NCI-H2227 (cell line): ENCODE results near the gene UTRN.

Experiments
- DNase-seq: peaks from one replicate; lab custom pipeline; 2025; ENCODE audit not compliant: unreplicated experiment; lab: John Stamatoyannopoulos, UW

Gene UTRN

DNA sequence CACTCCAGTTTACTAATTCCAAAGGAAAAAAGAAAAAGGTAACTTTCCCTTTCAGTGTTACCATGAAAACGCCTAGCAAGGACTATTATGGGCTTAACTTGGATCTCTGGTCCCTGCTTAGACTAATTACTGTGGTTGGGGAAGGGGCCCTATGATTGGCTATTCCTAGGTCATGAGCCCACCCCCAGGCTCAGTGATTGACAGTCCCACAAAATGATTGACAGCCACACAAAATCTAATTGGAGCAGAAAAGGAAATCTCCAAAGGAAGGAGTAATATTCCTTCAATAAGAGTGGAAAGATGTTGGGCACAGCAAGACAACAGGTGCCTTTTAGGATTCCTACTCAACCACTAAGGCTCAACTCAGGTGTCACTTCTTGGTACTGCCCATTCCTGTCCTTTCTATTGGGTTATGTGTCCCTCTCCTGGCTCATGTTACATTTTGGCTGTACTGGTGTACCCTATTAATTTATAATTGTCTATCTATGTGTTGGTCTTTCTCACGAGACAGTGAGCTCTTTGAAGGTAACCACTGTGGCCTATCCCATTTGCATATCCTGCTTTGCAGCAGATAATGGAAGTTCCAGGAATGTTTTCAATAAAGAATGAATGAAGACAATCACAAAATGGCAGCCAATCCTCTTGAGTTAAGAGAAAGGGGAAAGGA, 5.5 kb upstream of the UTRN start:
- no peak for DNase-seq

DNA sequence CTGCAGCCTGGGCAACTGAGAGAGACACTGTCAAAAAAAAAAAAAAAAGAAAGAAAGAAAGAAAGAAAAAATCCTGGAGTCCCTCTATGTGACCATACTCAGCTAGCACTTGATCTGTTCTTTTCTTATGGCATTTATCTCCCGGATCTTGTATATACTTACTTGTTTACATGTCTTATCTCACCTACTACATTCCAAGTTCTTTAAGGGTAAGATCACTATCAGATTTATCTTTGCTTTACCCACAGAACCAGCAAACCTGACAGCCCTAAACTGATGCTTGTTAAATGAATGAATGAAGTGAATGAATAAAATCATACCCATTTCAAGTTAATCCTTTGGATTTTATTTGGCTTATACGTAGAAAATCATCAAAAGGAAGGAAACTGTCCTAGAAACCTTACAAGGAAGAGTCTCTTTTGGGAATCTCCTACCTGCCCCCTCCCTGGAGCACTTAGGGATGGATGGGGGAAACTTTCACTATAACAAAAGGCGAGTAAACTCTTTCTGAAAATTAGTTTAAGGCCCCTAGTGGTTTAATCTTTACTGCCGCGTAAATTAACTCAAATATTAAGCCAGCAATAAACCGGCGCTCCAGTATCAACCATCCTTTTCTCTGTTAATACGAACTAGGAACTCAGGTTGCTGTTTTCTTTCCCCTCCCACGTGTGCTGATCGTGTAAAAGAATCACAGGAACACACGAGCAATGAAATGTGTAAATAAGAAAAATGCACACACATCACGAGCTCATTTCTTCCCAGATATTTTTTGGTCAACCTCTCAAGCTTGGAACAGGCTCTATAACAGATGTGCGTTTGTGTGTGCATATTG, 1.3 kb upstream of the UTRN start:
- DNase-seq: no peak

DNA sequence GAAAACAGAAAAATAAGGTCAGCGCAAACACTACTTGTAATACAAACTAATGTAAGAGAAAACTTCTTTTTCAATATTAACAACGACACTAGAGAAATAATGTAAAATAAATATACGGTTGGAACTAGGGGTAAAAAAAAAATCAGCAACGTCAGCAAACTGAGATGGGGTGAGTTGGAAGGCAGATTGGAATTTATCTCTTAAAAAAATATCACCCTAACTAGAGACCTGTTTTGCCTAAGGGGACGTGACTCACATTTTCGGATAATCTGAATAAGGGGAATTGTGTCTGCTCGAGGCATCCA, 705 bp upstream of the UTRN start:
- DNase-seq: no peak

DNA sequence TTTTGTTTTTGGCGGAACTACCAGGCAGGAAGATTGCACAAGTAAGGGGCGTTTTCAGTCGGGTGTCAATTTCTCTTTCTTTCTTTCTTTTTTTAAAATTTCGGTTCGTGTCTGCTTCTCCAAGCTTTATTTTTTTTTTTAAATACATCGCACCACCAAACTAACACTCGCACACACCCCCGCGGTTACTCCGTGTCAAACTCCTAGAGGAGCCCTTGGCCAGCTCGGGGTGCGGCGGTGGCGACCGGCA, 338 bp downstream of the UTRN start:
- no peak for DNase-seq

DNA sequence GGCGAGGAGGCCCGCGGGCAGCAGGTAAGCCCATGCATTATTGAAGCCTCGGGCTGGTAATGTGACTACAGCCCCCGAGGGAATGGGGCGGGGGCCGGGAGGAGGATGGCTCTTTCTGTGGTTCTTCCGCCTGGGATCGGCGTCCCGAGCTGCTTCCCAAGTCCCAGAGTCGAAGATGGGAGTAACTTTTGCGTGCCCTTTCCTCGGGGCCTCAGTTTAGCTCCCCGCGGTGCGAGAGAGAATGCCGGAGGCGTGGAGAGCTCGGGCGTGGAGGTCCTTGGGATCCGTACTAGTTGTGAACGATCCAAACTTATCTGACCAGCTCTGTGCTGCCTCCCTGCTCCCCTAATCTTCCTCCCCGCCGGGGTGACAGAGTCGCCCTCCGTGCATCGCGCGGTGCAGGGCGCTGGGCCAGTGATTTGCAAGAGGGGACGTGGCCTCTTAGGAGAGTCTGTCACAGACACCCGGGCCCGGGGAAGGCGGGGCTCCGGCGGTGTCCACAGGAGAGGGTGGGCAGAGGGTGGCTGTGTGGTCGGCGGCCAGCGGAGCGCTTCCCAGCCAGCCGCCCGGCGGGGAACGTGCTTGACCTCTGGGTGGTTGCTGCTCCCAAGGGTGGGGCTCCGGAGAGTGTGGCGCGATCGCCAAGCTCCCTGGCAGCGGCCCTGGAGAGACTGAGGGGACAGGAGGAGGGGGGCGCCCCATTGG, 815 bp downstream of the UTRN start:
- DNase-seq: no peak

DNA sequence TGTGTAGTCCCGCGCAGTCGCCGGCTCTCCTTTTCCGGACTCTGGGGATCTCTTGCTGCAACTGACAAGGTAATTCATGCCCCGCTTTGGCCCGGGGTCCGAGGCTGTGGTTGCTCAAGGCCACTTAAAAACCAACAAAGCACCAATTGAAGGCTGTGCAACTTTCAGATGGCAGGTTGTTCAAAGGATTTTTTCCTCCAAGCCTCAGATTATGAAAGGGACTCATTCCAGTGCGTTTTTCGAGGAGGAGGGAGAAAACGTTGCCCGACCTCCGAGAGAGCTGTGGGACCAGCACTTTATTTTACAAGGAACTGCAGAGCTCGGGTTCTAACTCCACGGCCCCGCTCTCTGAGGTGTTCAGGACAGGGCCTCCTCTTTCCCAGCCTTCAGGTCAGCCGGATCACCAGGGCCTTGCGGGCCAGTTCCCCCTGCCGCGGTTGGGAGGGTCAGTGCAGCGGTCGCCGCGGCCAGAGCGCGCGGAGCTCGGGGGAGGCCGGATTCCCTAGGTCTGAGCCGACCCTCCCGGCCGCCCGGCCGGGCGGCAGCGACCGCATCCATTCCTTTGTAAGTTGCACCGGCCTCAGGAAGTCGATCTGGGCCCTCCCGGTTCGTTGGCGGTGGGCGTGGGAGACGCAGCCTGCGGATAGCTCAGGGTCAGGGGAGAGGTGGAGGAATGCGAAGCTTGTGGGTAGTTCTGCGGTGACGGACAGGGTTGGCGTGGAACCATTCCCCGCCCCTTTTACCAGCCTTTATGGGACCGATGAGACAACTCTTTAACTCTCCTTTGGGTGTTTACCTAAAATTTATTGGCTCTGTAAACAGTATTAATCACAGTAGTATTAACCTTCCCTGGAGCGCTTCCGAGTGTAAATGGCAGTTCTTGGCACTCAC, 1.6 kb downstream of the UTRN start:
- DNase-seq: peak; percentile 1

DNA sequence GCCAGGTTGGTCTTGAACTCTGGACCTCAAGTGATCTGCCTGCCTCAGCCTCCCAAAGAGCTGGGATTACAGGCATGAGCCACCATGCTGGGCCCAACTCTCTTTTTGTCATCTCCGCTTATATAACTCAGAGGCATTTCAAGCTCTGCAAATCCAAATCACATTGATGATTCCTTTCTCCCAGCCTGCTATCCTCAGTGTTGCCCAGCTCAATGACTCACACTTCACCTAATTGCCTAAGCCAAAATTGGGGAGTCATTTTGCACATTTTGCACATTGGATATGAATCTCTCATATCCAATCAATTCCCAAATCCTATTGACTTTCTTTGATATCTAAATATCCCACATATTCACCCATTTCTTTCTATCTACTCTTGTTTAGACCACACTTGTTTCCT, 3.9 kb downstream of the UTRN start:
- DNase-seq: no peak

DNA sequence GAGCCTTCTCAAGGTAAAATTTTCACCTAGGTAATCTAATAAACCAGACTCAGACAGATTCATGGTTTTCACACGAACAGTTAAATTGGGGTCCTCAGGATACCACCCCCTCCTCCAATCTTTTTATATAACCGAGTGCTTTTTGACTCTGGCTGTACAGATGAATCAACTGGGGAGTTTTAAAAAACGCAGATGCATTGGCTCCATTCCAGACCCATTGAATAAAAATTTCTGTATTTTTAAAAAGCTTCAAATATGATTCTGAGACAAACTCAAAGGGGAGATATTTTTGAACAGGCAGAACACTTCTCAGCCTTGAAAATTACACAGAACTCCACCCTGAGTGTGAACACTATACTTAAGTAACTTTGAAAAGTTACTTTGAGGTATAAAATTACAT, 7.2 kb downstream of the UTRN start:
- DNase-seq: no peak

DNA sequence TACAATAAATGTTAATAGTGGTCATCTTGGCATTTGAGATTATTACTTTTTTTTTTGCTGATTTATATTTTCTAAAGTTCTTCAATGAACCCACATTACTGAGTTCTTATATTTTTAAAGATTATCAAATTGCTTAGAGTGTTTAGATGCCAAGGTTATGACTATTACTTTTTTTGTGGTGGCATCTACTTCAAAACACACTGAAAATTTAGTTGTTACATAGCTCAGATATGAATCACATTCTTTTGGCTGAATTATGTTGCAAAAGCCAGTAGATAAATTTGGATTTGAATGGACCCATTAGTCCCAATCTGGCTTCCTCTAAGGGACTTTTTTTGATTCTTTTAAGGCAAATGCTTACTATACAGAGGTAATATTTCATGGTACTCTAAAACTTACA, 8.9 kb downstream of the UTRN start:
- DNase-seq: no peak

DNA sequence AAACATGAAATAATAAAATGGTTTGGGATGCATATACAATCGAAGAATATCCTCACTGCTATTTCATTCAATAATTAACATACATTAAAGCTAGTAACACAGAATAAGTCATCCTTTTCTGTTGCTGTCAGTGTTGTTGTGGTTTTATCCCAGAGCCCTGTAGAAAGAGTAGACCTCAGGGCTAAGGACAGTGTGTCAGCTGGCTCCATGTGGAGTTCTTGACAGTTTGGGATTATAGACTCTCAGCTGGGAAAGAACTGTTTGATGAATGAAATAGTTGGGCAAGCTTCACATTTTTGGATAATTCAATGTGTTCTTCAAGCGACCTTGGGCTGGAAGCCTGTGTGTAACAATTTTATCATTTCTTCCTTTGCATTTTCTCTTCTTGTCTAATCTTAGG, 10.1 kb downstream of the UTRN start:
- DNase-seq: no peak

DNA sequence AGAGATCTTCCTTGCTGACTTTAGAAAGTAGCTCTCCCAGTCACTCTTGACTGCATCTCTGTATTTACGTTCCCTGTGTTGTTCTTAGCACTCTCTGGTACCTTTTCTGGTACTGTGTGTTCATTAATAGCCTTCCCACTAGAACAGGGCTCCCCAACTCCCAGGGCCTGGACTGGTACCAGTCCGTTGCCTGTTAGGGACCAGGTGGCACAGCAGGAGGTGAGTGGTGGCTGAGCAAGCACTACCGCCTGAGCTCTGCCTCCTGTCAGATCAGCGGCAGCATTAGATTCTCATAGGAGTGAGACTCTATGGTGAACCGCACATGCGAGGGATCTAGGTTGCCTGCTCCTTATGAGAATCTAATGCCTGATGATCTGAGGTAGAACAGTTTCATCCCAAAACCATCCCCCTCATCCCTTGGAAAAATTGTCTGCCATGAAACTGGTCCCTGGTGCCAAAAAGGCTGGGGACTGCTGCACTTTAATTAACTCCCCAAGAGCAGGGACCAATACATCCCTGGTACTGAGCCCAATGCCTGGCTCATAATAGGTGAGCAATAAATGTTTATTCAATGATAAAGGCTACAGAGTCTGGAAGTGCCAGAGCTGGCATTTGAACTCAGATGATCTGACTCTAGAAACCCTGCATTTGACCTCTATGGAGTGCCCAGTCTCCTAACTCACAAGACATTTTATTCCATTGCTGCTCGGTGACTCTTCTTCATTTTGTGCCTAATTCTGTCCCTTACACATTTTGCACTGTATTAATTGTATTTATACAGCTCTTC, 11.0 kb downstream of the UTRN start:
- DNase-seq: no peak

DNA sequence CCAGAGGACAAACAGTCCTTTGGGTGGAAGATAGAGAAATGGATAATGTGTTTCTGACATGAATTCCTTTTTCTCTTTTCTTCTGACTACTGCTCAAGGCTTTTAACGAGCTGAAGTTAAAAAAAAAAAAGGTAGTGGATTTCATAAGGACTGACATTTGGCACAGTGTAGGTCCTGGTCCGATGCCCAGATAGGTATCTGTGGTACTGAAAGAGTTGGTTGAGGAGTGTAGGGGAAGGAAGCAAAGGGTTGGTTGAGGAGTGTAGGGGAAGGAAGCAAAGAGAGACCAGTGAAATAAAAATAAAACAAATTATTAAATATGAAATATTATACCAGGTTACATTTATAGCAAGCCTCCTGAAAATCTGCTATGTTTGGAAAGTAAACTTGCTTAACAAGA, 11.8 kb downstream of the UTRN start:
- no peak for DNase-seq

DNA sequence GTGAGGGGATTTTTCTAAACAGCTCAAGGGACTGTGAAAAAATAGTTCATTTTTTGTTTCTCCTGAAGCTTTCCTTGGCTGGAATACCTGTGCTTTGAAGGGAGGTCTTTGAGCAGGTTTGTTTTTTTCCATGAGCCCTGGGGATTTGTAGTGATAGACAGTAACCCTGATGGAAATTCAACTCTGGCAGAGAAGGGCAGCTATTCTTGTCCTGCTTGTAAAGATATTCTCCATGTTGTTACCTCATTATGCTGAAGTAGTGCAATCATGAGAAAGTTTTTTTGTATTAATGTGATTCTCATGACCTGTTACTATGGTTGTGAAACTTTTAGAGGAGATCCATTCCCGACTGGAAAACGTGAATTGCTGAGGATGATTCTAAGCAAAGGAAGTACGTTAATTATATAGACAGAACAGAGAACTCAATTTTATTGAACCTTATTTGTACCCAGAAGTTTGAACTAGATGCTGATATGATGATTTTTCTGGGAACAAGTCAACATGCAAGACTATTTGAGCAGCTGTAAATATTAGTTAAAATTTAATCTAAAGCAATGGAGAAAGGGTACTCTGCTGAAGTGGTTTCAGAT, 12.5 kb downstream of the UTRN start:
- no peak for DNase-seq

DNA sequence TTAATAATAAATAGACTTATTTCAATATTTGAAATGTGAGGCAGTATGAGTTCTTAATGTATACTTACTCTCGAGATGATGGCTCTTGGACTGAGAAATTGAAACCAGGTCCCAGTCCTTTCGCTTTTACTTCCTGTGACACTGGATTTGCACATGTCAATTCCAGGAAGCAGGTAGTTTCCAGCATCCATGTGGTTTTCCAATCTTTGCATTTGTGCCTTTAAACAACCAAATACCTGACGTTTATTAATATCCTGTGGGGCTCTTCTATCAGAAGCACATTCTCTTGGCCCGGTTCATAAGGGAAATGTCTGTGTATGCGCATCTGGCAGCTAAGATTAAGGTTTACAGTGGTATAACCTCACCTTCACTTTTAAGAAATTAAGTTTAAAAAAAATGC, 13.1 kb downstream of the UTRN start:
- no peak for DNase-seq

DNA sequence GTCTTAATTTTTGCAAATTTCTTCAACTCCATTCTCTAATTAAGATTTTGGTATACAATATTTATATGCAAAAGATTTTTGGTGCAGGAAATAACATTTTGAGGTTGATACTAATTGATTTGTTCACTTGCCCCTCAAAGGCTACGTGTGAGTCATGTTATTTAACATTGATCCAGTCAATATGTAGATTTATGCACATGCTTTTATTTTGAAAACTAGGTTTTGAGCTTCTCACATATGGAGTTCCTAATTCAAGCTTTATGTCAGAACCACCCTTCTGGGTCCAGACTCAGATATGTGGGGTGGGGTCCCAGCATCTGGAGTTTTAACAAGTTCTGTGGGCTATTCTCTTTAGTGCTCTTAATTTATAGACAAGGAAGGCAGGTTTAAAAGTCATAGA, 13.8 kb downstream of the UTRN start:
- no peak for DNase-seq

DNA sequence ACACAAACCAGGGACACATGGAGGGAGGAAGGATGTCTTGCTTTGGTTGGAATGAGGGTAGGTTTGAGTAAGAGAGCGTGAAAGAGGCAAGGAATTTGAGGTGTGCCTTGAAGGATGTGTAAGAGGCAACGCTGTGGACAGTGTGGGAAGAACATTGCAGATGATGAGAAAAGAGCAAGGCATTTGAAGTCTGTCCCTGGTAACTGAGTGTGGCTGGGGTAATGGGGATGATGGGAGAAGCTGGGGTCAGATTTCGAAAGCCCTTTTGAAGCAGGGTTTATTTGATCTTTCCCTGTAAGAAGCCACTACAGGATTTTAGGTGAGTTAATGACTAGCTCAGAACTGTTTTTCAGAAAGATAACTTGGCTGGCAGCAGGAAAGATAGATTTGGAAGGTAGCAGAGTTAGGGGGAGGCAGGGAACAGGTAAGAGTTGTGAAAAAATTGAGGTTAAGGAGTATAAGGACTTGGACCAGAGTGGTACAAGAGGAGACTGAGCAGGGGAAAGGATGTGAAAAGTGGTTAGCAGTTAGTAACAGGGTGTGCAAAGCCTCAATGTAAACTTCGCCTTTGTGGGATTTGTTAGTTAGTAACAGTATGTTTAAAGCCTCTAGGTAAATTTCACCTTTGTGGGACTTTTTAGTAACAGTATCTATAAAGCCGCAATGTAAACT, 17.7 kb downstream of the UTRN start:
- no peak for DNase-seq

DNA sequence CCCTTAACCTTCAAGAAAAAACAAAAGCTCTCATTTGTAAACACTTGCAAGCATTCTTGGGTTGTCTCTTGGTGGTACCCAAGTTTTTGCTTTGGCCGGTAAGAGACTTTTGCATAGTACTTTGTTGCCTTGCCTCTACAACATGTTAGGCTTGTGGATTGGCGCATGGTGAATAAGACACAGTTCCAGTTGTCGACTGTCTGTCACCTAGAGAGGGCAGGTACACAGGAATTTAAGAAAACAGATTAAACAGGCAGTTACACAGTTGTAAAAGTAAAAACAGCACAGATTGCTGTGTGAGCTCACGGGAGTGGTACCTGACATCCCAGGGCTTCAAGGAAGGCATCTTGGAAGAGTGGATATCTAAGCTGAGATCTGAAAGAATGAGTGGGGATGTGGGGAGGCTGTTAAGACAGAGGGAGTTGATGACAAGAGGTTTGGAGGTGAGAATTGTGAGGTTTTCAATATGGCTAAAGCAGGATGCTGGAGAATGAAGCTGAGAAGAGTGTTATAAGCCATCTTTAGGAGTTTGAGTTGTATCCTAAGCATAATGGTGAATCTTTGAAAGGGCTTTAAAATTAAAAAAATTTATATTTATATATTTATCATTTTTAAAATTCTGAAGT, 19.2 kb downstream of the UTRN start:
- no peak for DNase-seq

DNA sequence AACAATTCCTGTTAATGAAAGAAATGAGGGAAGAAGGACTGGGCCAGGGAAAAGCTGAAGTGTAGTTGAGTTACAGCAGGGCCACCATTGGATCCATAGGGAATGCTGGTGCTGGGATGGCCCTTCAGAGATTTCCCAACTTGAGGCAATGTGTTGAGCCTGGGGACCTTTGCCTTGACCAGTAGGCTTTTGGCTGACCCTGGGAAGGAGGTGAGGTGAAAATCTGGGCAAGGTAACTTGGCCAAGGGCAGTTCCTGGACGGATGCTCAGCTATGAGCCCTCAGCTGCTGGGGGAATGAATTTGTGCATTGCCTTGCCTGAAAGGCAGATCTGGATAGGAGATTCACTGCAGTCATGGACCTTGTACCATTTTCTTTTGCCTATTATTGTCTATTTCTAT, 20.4 kb downstream of the UTRN start:
- DNase-seq: no peak

DNA sequence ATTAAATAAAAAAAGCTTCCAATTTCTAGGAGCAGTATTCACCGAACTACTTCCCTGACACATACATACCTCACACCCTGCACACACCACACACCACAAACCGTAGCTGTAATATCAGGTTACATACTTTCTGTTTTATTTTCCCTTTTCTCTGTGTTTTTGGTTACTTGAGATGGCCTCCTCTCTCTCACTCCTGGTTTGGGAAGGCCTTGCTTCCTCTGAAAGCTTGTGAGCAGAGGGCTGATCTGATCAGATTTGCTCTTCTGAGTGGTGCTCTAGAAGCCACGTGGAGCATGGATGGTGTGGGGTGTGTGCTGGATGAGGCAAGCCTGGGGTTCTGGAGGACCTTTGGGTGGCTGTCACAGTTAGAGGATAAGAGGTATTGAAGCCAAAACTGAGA, 20.9 kb downstream of the UTRN start:
- DNase-seq: no peak

DNA sequence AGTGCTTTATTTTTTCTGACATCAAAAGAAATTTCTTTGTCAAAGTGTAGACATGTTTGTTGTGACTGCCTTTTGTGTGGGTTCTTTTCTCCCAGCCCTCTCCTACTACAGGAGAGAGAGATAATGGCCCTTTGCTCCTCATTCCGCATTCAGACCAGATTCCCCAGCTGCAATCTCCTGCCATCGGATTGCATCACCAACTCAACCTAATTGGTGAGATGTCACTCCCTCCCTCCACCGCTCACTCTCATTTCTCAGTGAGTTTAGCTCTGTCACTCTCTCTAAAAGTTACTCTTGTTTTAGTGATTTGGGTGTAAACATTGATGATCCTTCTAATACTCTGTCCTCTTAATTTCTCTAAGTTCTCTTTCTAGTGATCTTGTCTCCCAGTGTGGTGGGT, 22.7 kb downstream of the UTRN start:
- no peak for DNase-seq
